ENCODE data around the gene RTP3.

DNA sequence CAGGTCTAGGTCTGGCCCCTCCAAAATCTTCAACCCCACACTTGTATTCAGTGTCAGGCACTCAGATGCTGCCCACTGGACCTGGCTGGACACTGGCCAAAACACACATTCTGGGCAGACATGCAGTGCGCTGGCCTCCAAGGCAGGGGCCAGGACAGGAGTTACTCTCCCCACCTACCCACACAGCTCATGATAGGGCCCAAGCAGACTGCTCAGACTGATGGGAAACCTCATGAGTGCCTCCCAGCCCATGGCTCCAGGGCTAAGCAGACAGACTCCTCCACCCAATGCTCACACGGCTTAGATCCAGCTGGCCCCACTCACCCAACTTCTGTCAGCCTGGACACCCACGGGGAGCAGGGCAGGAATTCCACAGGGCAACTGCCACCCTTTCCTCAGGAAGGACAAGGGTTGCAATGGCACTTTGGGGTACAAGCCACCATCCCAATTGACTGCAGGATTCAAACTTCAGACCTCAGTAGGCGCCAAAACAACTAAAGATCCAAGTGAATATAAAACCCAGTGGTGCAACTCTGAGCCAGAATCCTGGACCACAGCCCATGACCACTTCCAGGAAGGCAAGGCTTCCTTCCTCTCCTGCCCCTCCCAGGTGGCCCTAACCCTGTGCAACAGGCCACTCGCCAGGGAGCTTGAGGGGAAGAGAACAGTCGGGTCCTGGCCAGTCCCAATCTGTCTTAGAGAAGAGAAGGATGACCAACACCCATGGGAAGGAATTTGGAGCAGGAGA is 34.5 kb upstream of the RTP3 start:
- TF ChIP-seq, protein P1, sequence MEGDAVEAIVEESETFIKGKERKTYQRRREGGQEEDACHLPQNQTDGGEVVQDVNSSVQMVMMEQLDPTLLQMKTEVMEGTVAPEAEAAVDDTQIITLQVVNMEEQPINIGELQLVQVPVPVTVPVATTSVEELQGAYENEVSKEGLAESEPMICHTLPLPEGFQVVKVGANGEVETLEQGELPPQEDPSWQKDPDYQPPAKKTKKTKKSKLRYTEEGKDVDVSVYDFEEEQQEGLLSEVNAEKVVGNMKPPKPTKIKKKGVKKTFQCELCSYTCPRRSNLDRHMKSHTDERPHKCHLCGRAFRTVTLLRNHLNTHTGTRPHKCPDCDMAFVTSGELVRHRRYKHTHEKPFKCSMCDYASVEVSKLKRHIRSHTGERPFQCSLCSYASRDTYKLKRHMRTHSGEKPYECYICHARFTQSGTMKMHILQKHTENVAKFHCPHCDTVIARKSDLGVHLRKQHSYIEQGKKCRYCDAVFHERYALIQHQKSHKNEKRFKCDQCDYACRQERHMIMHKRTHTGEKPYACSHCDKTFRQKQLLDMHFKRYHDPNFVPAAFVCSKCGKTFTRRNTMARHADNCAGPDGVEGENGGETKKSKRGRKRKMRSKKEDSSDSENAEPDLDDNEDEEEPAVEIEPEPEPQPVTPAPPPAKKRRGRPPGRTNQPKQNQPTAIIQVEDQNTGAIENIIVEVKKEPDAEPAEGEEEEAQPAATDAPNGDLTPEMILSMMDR (IDR thresholded peaks at IDR 0.05; ENCODE audit: insufficient read depth, low read length, poor library complexity, severe bottlenecking): no peak
- TF ChIP-seq EZH2phosphoT487 (conservative IDR thresholded peaks at IDR 0.05; ENCODE audit: low read length): no peak

Data from SU-DHL-6 (cell line).